GM15510 (cell line): Measurements from ENCODE around the gene ST3GAL3.

Source experiments
- POLR2A ChIP-seq: IDR thresholded peaks from 3 replicates; pipeline ENCODE4 v1.6.1; 2011; ENCODE audit warnings: borderline replicate concordance; ENCODE audit not compliant: insufficient read length; ENCODE audit errors: extremely low read depth

ST3GAL3 gene

GRCh38 chr1:43850591-43851233 is 143.4 kb downstream of the ST3GAL3 start:
- no peak for TF ChIP-seq POLR2A

DNA sequence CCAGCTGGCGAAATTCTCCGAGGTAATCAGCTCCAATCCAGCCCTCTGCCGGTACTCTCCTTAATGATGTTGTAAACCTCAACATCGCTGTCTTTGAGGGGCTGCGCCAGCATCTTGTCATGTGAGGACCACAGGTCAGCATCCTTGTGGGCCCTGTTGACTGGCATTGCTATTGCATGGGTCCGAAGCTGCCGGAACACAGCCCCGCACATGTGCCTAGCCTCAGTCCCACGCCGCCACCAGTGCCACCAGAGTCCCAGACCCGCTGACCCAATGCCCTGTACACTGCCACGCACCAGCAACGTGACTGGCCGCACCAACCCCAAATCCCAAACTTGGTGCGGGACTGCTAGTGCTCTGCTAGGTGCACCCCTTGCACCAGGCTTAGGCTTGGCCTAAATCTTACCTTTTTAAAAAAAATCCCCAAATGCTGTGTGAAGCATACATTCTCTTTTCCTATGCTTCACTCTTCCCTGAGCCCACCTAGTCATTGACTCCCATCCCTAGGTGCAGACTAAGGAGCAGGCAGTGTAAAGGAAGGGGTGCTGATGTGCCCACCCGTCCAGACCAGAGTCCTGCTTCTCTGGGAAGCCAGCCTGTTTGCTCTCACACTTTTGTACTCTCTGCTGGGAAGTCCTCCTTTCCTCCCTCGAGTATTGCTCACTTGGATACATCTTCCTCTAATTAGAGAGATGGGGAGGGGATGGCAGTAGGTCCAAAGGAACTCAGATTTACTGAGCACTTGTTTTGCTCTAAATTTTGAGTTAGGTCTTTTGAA is 144.4 kb downstream of the ST3GAL3 start:
- no peak for TF ChIP-seq POLR2A

GRCh38 chr1:43853161-43853921 is 146.0 kb downstream of the ST3GAL3 start:
- no peak for TF ChIP-seq POLR2A

- no peak for TF ChIP-seq POLR2A
These were observed 147.1 kb downstream of the ST3GAL3 start for GRCh38 chr1:43854473-43854872.

- TF ChIP-seq POLR2A = no peak
These were observed 148.9 kb downstream of the ST3GAL3 start for GRCh38 chr1:43856188-43856587.

DNA sequence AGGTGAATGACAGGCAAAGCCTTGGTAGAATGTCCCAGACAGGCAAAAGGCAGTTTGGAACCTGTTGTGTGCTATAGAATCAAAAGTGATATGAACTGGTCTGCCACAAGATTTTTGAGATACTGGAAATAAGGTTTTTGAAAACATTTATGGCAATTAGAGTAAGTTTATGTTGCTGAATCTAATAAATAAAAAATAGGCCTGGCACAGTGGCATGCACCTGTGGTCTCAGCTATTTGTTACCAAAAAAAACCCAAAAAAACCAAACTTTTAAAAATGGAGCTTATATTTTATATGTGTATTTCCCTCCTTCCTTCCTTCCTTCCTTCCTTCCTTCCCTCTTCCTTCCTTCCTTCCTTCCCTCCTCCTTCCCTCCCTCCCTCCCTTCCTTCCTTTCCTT is 149.8 kb downstream of the ST3GAL3 start:
- TF ChIP-seq POLR2A = no peak

- no peak for TF ChIP-seq POLR2A
These were observed 151.0 kb downstream of the ST3GAL3 start for GRCh38 chr1:43858324-43858723.

- no peak for TF ChIP-seq POLR2A
These were observed 154.0 kb downstream of the ST3GAL3 start for GRCh38 chr1:43861337-43861736.

GRCh38 chr1:43861988-43862735 is 154.8 kb downstream of the ST3GAL3 start:
- TF ChIP-seq POLR2A = no peak

GRCh38 chr1:43864111-43865045 is 157.0 kb downstream of the ST3GAL3 start:
- TF ChIP-seq POLR2A = no peak

GRCh38 chr1:43866201-43866600 is 158.9 kb downstream of the ST3GAL3 start:
- TF ChIP-seq POLR2A = no peak

GRCh38 chr1:43867976-43868740 is 160.8 kb downstream of the ST3GAL3 start:
- no peak for TF ChIP-seq POLR2A

- TF ChIP-seq POLR2A = no peak
These were observed 161.4 kb downstream of the ST3GAL3 start for GRCh38 chr1:43868741-43869067.
